Raji (cell line): Measurements from ENCODE around the gene SLC27A4.

Source experiments
- POLR2A ChIP-seq: IDR thresholded peaks from 2 replicates; pipeline ENCODE4 v1.6.1; 2011; ENCODE audit warnings: low read depth, low read length, control low read depth; ENCODE audit not compliant: insufficient read depth

Gene SLC27A4

GRCh38 chr9:128391956-128392301 is 51.6 kb downstream of the SLC27A4 start:
- no peak for TF ChIP-seq POLR2A

GRCh38 chr9:128392302-128393144 is 52.2 kb downstream of the SLC27A4 start:
- no peak for TF ChIP-seq POLR2A

GRCh38 chr9:128393145-128393775 is 52.9 kb downstream of the SLC27A4 start:
- no peak for TF ChIP-seq POLR2A

- no peak for TF ChIP-seq POLR2A
Measured at GRCh38 chr9:128393970-128394369, 53.6 kb downstream of the SLC27A4 start.

- no peak for TF ChIP-seq POLR2A
Measured at GRCh38 chr9:128394379-128395168, 54.2 kb downstream of the SLC27A4 start.

GRCh38 chr9:128396970-128397613 is 56.8 kb downstream of the SLC27A4 start:
- no peak for TF ChIP-seq POLR2A

- no peak for TF ChIP-seq POLR2A
Measured at GRCh38 chr9:128397831-128398230, 57.5 kb downstream of the SLC27A4 start.

GRCh38 chr9:128399861-128400260 is 59.5 kb downstream of the SLC27A4 start:
- TF ChIP-seq POLR2A, result no peak

GRCh38 chr9:128404560-128404959 is 64.2 kb downstream of the SLC27A4 start:
- no peak for TF ChIP-seq POLR2A

- no peak for TF ChIP-seq POLR2A
Measured at GRCh38 chr9:128405077-128405779, 64.9 kb downstream of the SLC27A4 start.

GRCh38 chr9:128405780-128406171 is 65.4 kb downstream of the SLC27A4 start:
- no peak for TF ChIP-seq POLR2A

- no peak for TF ChIP-seq POLR2A
Measured at GRCh38 chr9:128406848-128407391, 66.6 kb downstream of the SLC27A4 start.

GRCh38 chr9:128408963-128409431 is 68.7 kb downstream of the SLC27A4 start:
- TF ChIP-seq POLR2A, result no peak

- no peak for TF ChIP-seq POLR2A
Measured at GRCh38 chr9:128409450-128409849, 69.1 kb downstream of the SLC27A4 start.
